CD14-positive monocyte (primary cell): Measurements from ENCODE around the gene NUTM2A. TPM values are rescaled to one million over a fixed set of nuclear protein-coding genes. Genes with fewer than 3 reads are reported as not detected.
A peak's percentile ranks its signal among the peaks of the same experiment; 100 is the strongest.
"Not testable (repeated sequence)": the region's sequence is repeated elsewhere in the genome, so short reads cannot be mapped to it uniquely, and the experiment has no call there.

Experiments
- DNase-seq, 3 donors: peaks; one replicate each; pipeline ENCODE4 v3.0.0-alpha.2; 2011 to 2022
- H2AFZ ChIP-seq: 2 replicates; pipeline ENCODE4 v1.6.0; 2012; ENCODE audit warnings: mild to moderate bottlenecking, low read depth, low read length, inconsistent platforms; ENCODE audit not compliant: insufficient read depth, poor library complexity, severe bottlenecking
- H3K27ac ChIP-seq, 2 donors: 1 replicate in 1 of 2; 2 replicates in 1 of 2; pipeline ENCODE4 v1.5.1; 2012 to 2013; ENCODE audit warnings: low read length in 2 of 2, control low read depth in 1 of 2, inconsistent platforms in 1 of 2, low read depth in 1 of 2, mild to moderate bottlenecking in 1 of 2
- H3K27me3 ChIP-seq, 2 donors: one replicate each; pipeline versions ENCODE4 v1.6.0 to v1.6.1; 2011 to 2013; ENCODE audit warnings: low read length in 2 of 2; ENCODE audit not compliant: control insufficient read depth in 2 of 2, insufficient read depth in 2 of 2
- H3K36me3 ChIP-seq, 2 donors: replicated peaks in 1 of 2; 1 replicate in 1 of 2; 2 replicates in 1 of 2; pipeline versions ENCODE4 v1.5.1 to v1.6.1; 2012 to 2013; ENCODE audit warnings: low read length in 2 of 2, control low read depth in 1 of 2, inconsistent platforms in 1 of 2, mild to moderate bottlenecking in 1 of 2; ENCODE audit not compliant: insufficient read depth in 2 of 2, control insufficient read depth in 1 of 2
- H3K4me1 ChIP-seq, 2 donors: 1 replicate in 1 of 2; 2 replicates in 1 of 2; pipeline versions ENCODE4 v1.5.1 to v1.6.1; 2012 to 2013; ENCODE audit warnings: low read length in 2 of 2, control low read depth in 1 of 2, inconsistent platforms in 1 of 2, mild to moderate bottlenecking in 1 of 2, moderate library complexity in 1 of 2; ENCODE audit not compliant: insufficient read depth in 2 of 2, control insufficient read depth in 1 of 2
- H3K4me2 ChIP-seq: replicated peaks from 2 replicates; pipeline ENCODE3; 2012; ENCODE audit warnings: low read length, moderate library complexity, mild to moderate bottlenecking; ENCODE audit not compliant: poor library complexity, severe bottlenecking; ENCODE audit errors: extremely low read depth
- H3K4me3 ChIP-seq, 3 experiments: fragments of 200-600 bp in 1 of 3; sonication (generic) in 1 of 3; replicated peaks in 1 of 3; 1 replicate in 2 of 3; 2 replicates in 1 of 3; pipeline ENCODE4 v1.5.1; 2011 to 2013; ENCODE audit warnings: low read length in 3 of 3, mild to moderate bottlenecking in 3 of 3, control low read depth in 2 of 3, low read depth in 2 of 3, inconsistent platforms in 1 of 3, moderate library complexity in 1 of 3
- H3K79me2 ChIP-seq: 2 replicates; pipeline ENCODE4 v1.6.0; 2012; ENCODE audit warnings: mild to moderate bottlenecking, control low read depth, inconsistent platforms, low read length, moderate library complexity; ENCODE audit not compliant: insufficient read depth
- H3K9ac ChIP-seq: 2 replicates; pipeline ENCODE4 v1.6.0; 2017; ENCODE audit warnings: low read length, mild to moderate bottlenecking; ENCODE audit not compliant: insufficient read depth, poor library complexity, severe bottlenecking
- H3K9me3 ChIP-seq, 2 donors: replicated peaks in 1 of 2; 1 replicate in 1 of 2; 2 replicates in 1 of 2; pipeline versions ENCODE4 v1.5.1 to v1.6.1; 2012 to 2013; ENCODE audit warnings: low read length in 2 of 2, control low read depth in 1 of 2; ENCODE audit not compliant: control insufficient read depth in 1 of 2, insufficient read depth in 1 of 2
- H4K20me1 ChIP-seq: 2 replicates; pipeline ENCODE4 v1.6.0; 2012; ENCODE audit warnings: mild to moderate bottlenecking, low read length, control low read depth, moderate library complexity; ENCODE audit not compliant: insufficient read depth
- H3K27ac Mint-ChIP-seq, 7 donors: one replicate each; pipeline ENCODE4 v1.8.0; 2020; ENCODE audit warnings: mild to moderate bottlenecking in 7 of 7, mixed read lengths in 7 of 7, moderate library complexity in 6 of 7, inconsistent platforms in 2 of 7
- H3K27me3 Mint-ChIP-seq, 3 donors: one replicate each; pipeline ENCODE4 v1.8.0; 2021 to 2022; ENCODE audit warnings: low read depth in 3 of 3, mild to moderate bottlenecking in 3 of 3, mixed read lengths in 3 of 3, moderate library complexity in 3 of 3, inconsistent platforms in 1 of 3
- H3K36me3 Mint-ChIP-seq, 2 donors: one replicate each; pipeline ENCODE4 v1.8.0; 2020; ENCODE audit warnings: mixed read lengths in 2 of 2, inconsistent platforms in 1 of 2, mild to moderate bottlenecking in 1 of 2
- H3K4me1 Mint-ChIP-seq: one replicate; pipeline ENCODE4 v1.8.0; 2020; ENCODE audit warnings: mild to moderate bottlenecking, mixed read lengths
- H3K4me3 Mint-ChIP-seq, 2 donors: one replicate each; pipeline ENCODE4 v1.8.0; 2020; ENCODE audit warnings: mild to moderate bottlenecking in 2 of 2, mixed read lengths in 2 of 2, moderate library complexity in 1 of 2
- H3K9me3 Mint-ChIP-seq, 7 donors: one replicate each; pipeline ENCODE4 v1.8.0; 2020 to 2022; ENCODE audit warnings: mixed read lengths in 7 of 7, mild to moderate bottlenecking in 6 of 7, moderate library complexity in 6 of 7, inconsistent platforms in 2 of 7
- WGBS: methylation state at CpG from one replicate; pipeline ENCODE4 v1.1.5; 2013; ENCODE audit warnings: missing lambda C conversion rate; ENCODE audit not compliant: insufficient coverage; 5-methylcytosine and 5-hydroxymethylcytosine counted together
- intact Hi-C, 2 donors: fragments of 100-400 bp; cut with micrococcal nuclease; formaldehyde crosslinking; loops; one replicate each; pipeline versions ENCODE4 v1.15.0 to v1.15.1; 2023
- polyA plus RNA-seq, 3 donors: library from polyadenylated mRNA; depleted of rRNA in 1 of 3; unstranded in 2 of 3; stranded (reverse) in 1 of 3; fragments of 300-500 nt in 2 of 3; fragments of >200 nt in 1 of 3; fragmentation: Illumina TruSeq in 2 of 3; gene quantifications; 1 replicate in 2 of 3; 2 replicates in 1 of 3; pipeline ENCODE4 v1.2.3, GENCODE V29; 2012 to 2021

NUTM2A gene
- polyA plus RNA-seq, 3 donors: 0.08 to 0.83 TPM; not detected in 1

GRCh38 chr10:87213806-87214205 lies 11.4 kb upstream of the NUTM2A start:
- H3K9me3 Mint-ChIP-seq: not testable (repeated sequence)
- H3K27ac Mint-ChIP-seq: peak overlapping the region; percentile 64 to 90 (median 83)

DNA sequence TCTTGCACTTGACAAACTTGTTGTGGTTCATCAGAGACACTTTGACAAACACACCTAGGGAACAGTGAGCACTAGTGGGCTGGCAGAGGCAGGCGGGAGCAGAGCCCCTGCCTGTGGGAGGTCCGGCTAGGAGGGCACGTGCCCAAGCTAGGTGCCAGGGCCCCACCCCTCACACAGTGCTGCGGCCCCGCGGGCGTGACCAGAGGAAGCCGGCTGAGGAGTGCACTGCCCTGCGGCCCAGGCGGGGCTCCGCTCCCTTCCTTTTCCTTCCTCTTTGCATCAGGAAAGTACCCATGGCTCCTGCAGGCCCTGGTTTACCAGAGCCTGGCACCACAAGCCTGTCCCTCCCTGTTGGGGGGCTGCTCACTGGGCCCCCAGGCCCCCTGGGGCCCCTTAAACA lies 9.1 kb upstream of the NUTM2A start:
- H3K27me3 Mint-ChIP-seq, H3K36me3 ChIP-seq, H4K20me1 ChIP-seq, H3K79me2 ChIP-seq, H3K27me3 ChIP-seq, H3K9me3 Mint-ChIP-seq, intact Hi-C loops, H3K9me3 ChIP-seq, H3K36me3 Mint-ChIP-seq, H3K4me2 ChIP-seq: not testable (repeated sequence)
- Mint-ChIP-seq H3K4me1 (peaks cover 48% of the 10 kb centered on the region), H3K4me3 (peak overlapping the region; percentile 34 to 80), H3K27ac (peak overlapping the region; percentile 80 to 91 (median 86))
- peak overlapping the region; percentile 72 to 85 for H3K27ac ChIP-seq
- peak; percentile 37 to 56 (median 45) for DNase-seq
- H2AFZ ChIP-seq: peak overlapping the region; percentile 68
- peak overlapping the region in 1 of 3 experiments; percentile 42 for H3K4me3 ChIP-seq
- H3K4me1 ChIP-seq: peaks cover 42 to 49% of the 10 kb centered on the region in 2 donors
- peak overlapping the region; percentile 21 for H3K9ac ChIP-seq
- 0% methylated on average over 11 of the region's 11 CpGs for WGBS

More at GRCh38 chr10:87213806-87214205, 11.4 kb upstream of the NUTM2A start:
- intact Hi-C loops, H3K9ac ChIP-seq, H3K4me2 ChIP-seq, H3K79me2 ChIP-seq, H4K20me1 ChIP-seq, DNase-seq, H3K36me3 Mint-ChIP-seq, H3K27me3 ChIP-seq, H3K27me3 Mint-ChIP-seq, H3K4me3 ChIP-seq, H3K9me3 ChIP-seq, H3K4me3 Mint-ChIP-seq, H3K36me3 ChIP-seq: not testable (repeated sequence)
- peak overlapping the region; percentile 59 for H2AFZ ChIP-seq
- 93% methylated on average over 3 of the region's 21 CpGs for WGBS
- peaks cover 42 to 49% of the 10 kb centered on the region in 2 donors for H3K4me1 ChIP-seq
- H3K4me1 Mint-ChIP-seq: peaks cover 48% of the 10 kb centered on the region
- peak overlapping the region; percentile 45 to 64 for H3K27ac ChIP-seq

- peaks cover 25% of the 10 kb centered on the region for H3K4me1 Mint-ChIP-seq
- H3K4me2 ChIP-seq, H3K79me2 ChIP-seq, H3K36me3 Mint-ChIP-seq, H3K4me3 Mint-ChIP-seq, H4K20me1 ChIP-seq, H3K9me3 ChIP-seq, H3K27me3 Mint-ChIP-seq, H3K4me3 ChIP-seq, DNase-seq, H3K9ac ChIP-seq, H3K27me3 ChIP-seq, H2AFZ ChIP-seq, intact Hi-C loops, H3K27ac Mint-ChIP-seq, H3K27ac ChIP-seq, H3K9me3 Mint-ChIP-seq, H3K36me3 ChIP-seq: not testable (repeated sequence)
- WGBS: no CpG with 5 or more reads among the region's 5 CpGs
- H3K4me1 ChIP-seq: peaks cover 26% of the 10 kb centered on the region in 2 donors
Measured at GRCh38 chr10:87219370-87219769, 5.9 kb upstream of the NUTM2A start.

DNA sequence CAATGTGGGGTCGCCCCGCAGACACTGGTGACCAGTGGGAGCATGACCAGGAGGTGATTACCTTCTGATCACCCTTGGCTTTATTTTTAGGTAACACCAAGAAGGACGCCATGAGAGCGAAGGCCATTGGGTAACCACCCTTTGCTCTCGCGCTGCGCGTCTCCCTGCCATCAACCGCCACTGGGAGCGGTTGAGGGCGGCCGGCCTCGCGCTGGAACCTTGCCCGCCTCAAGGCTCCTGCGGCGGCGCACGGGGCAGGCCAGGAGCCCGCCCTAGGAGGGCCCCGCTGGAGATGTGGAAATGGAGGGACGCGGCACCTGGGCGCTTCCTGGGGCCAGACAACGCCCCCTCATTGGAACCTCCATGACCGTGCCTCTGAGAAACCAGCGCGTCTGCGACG lies 2.5 kb upstream of the NUTM2A start:
- H3K9ac ChIP-seq, H3K4me2 ChIP-seq, H3K9me3 Mint-ChIP-seq, H3K36me3 ChIP-seq, H2AFZ ChIP-seq, H3K27me3 ChIP-seq, H3K27ac ChIP-seq, H3K79me2 ChIP-seq, H3K4me1 Mint-ChIP-seq, H3K27me3 Mint-ChIP-seq, intact Hi-C loops, H3K4me3 ChIP-seq, H4K20me1 ChIP-seq, H3K27ac Mint-ChIP-seq, DNase-seq, H3K4me1 ChIP-seq, H3K4me3 Mint-ChIP-seq, H3K36me3 Mint-ChIP-seq, H3K9me3 ChIP-seq: not testable (repeated sequence)
- no CpG with 5 or more reads among the region's 30 CpGs for WGBS
